DOHH2 (cell line): Measurements from ENCODE around the gene TBXA2R.

Experiments used
- EZH2phosphoT487 ChIP-seq: fragments of 200-600 bp; sonication (generic); IDR thresholded peaks from 2 replicates; pipeline ENCODE4 v1.6.1; 2017; ENCODE audit warnings: borderline replicate concordance, mild to moderate bottlenecking, antibody characterized with exemption, low read length, moderate library complexity, mixed read lengths
- TF ChIP-seq, protein P1 (sequence below): fragments of 200-600 bp; sonication (generic); IDR thresholded peaks from one replicate; pipeline ENCODE4 v1.5.1; 2014; ENCODE audit warnings: antibody characterized with exemption, mild to moderate bottlenecking, low read depth, low read length; ENCODE audit not compliant: poor library complexity, severe bottlenecking

GRCh38 chr19:3621689-3622088 lies 15.0 kb upstream of the TBXA2R start:
- TF ChIP-seq, protein P1, sequence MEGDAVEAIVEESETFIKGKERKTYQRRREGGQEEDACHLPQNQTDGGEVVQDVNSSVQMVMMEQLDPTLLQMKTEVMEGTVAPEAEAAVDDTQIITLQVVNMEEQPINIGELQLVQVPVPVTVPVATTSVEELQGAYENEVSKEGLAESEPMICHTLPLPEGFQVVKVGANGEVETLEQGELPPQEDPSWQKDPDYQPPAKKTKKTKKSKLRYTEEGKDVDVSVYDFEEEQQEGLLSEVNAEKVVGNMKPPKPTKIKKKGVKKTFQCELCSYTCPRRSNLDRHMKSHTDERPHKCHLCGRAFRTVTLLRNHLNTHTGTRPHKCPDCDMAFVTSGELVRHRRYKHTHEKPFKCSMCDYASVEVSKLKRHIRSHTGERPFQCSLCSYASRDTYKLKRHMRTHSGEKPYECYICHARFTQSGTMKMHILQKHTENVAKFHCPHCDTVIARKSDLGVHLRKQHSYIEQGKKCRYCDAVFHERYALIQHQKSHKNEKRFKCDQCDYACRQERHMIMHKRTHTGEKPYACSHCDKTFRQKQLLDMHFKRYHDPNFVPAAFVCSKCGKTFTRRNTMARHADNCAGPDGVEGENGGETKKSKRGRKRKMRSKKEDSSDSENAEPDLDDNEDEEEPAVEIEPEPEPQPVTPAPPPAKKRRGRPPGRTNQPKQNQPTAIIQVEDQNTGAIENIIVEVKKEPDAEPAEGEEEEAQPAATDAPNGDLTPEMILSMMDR = no peak
- TF ChIP-seq EZH2phosphoT487 = no peak
